Hematopoietic multipotent progenitor cell (in vitro differentiated cells): ENCODE results near the gene L1CAM. TPM values are rescaled to one million over a fixed set of nuclear protein-coding genes. Genes with fewer than 3 reads are reported as not detected.

Source experiments
- DNase-seq, 3 donors: peaks; one replicate each; pipeline ENCODE4 v3.0.0-alpha.2; 2011 to 2015; ENCODE audit warnings: low read depth in 2 of 3, low spot score in 2 of 3
- total RNA-seq: library from RNA; depleted of rRNA; stranded (reverse); fragments of >200 nt; gene quantifications from one replicate; pipeline ENCODE4 v1.2.3, GENCODE V29; 2012

Gene L1CAM
- under 0.01 TPM for total RNA-seq

GRCh38 chrX:153885968-153886903 lies at the start of gene L1CAM:
Gene L1CAM (minus strand): TSS chrX:153886173. CDS start chrX:153875836, 10,337 bp downstream.
- no peak for DNase-seq

GRCh38 chrX:153935326-153935851 lies 49.4 kb upstream of the L1CAM start:
- DNase-seq, result no peak

- DNase-seq, result peak in 2 of 3 donors; percentile 48 to 52
These were observed 48.9 kb upstream of the L1CAM start, which contains the start of gene NAA10 for GRCh38 chrX:153934762-153935325. Gene NAA10 (minus strand): TSS chrX:153935037. CDS start chrX:153934904, 133 bp downstream.

GRCh38 chrX:153934148-153934761 lies 48.3 kb upstream of the L1CAM start:
- no peak for DNase-seq

- no peak for DNase-seq
These were observed 47.8 kb upstream of the L1CAM start for GRCh38 chrX:153933748-153934147.

GRCh38 chrX:153932220-153932915 lies 46.4 kb upstream of the L1CAM start:
- DNase-seq, result no peak

GRCh38 chrX:153931748-153932147 lies 45.8 kb upstream of the L1CAM start:
- no peak for DNase-seq

GRCh38 chrX:153931151-153931550 lies 45.2 kb upstream of the L1CAM start:
- DNase-seq, result no peak

GRCh38 chrX:153930011-153930910 lies 44.3 kb upstream of the L1CAM start:
- DNase-seq, result no peak

- DNase-seq, result no peak
These were observed 43.6 kb upstream of the L1CAM start for GRCh38 chrX:153929576-153929975.

- DNase-seq, result no peak
These were observed 42.9 kb upstream of the L1CAM start for GRCh38 chrX:153928846-153929245.

- DNase-seq, result peak; percentile 89 to 96 (median 94)
These were observed 42.2 kb upstream of the L1CAM start for GRCh38 chrX:153927922-153928760.

- no peak for DNase-seq
These were observed 41.6 kb upstream of the L1CAM start for GRCh38 chrX:153927672-153927921.

- peak; percentile 58 to 94 (median 88) for DNase-seq
These were observed 41.1 kb upstream of the L1CAM start for GRCh38 chrX:153926858-153927671.

GRCh38 chrX:153926552-153926857 lies 40.5 kb upstream of the L1CAM start:
- DNase-seq, result no peak

GRCh38 chrX:153925739-153926551 lies 40.0 kb upstream of the L1CAM start, which contains the start of gene ARHGAP4:
Gene ARHGAP4 (minus strand): TSS chrX:153926264. CDS start chrX:153926202, 62 bp downstream.
- no peak for DNase-seq

- DNase-seq, result no peak
These were observed 39.4 kb upstream of the L1CAM start for GRCh38 chrX:153925387-153925738.
